ENCODE results near the gene TTN.

DNA sequence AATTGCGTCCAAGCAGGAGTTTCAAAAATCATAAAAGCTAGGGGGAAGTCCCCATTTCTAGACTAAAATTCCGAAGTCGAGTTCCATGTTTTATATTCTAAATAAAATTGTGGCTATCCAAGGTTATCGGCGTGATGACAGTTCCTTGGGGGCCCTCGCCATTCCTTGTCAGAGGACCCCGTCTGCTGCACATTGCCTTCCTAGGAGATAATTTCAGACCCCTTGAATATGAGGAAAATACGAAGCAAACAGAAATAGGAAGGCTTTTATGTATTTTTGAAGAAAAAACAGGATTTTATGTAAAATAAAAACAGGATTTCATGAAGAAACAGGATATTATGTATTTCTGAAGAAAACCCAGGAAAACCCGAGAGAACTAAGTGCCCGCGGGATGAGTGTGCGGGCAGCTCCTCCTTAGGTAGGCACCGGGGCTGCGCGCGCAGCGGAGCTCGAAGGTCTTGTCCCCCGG, 327.4 kb downstream of the TTN start:
- TF ChIP-seq, protein P1, sequence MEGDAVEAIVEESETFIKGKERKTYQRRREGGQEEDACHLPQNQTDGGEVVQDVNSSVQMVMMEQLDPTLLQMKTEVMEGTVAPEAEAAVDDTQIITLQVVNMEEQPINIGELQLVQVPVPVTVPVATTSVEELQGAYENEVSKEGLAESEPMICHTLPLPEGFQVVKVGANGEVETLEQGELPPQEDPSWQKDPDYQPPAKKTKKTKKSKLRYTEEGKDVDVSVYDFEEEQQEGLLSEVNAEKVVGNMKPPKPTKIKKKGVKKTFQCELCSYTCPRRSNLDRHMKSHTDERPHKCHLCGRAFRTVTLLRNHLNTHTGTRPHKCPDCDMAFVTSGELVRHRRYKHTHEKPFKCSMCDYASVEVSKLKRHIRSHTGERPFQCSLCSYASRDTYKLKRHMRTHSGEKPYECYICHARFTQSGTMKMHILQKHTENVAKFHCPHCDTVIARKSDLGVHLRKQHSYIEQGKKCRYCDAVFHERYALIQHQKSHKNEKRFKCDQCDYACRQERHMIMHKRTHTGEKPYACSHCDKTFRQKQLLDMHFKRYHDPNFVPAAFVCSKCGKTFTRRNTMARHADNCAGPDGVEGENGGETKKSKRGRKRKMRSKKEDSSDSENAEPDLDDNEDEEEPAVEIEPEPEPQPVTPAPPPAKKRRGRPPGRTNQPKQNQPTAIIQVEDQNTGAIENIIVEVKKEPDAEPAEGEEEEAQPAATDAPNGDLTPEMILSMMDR (IDR thresholded peaks at IDR 0.05) = no peak
- TF ChIP-seq POLR2A (IDR thresholded peaks at IDR 0.05) = no peak

Data from breast epithelium (tissue), 3 donors.